RWPE1 (cell line): ENCODE data around the gene PSPC1.
"Not testable (repeated sequence)": the region's sequence is repeated elsewhere in the genome, so short reads cannot be mapped to it uniquely, and the experiment has no call there.

ENCODE experiments used
- CTCF ChIA-PET: fragments of 350-600 bp; sonication (Branson Sonifier 250); formaldehyde crosslinking; extraction: SDS; loops from one replicate; lab custom pipeline; 2021; lab: Yijun Ruan, JAX
- POLR2A ChIA-PET: fragments of 400-600 bp; formaldehyde crosslinking; extraction: SDS; loops from one replicate; lab custom pipeline; 2020; ENCODE audit warnings: antibody characterized with exemption; ENCODE audit not compliant: low non-redundant PET; lab: Yijun Ruan, JAX
- DNase-seq: peaks from one replicate; pipeline ENCODE4 v3.0.0; 2012; ENCODE audit warnings: low spot score
- H3K27ac ChIP-seq: fragments of 450-650 bp; 2 replicates; pipeline ENCODE4 v1.5.1; 2017
- CTCF ChIP-seq: fragments of 450-650 bp; conservative IDR thresholded peaks from 2 replicates; pipeline ENCODE4 v1.5.1; 2017; ENCODE audit warnings: low read depth, mild to moderate bottlenecking

The PSPC1 gene

GRCh38 chr13:19782727-19783682 is at the start of gene PSPC1:
Gene PSPC1 (minus strand): TSS chr13:19782945. CDS start chr13:19782757, 188 bp downstream.
- CTCF ChIA-PET: interaction anchor here (0.5 kb wide), 1 partner anchor 12 kb away, joined by 3 read pairs; no protein-coding TSS in a partner anchor
- H3K27ac ChIP-seq: peak within 1 kb of the TSS; percentile 86
- POLR2A ChIA-PET: not testable (repeated sequence)
- peak; percentile 96 for DNase-seq

- ChIA-PET POLR2A (no interaction called here), CTCF (no interaction called here)
- H3K27ac ChIP-seq: no peak overlapping the region
- no peak for DNase-seq
- no peak for TF ChIP-seq CTCF
Observed at GRCh38 chr13:19822673-19823072, 39.9 kb upstream of the PSPC1 start.

- no peak overlapping the region for H3K27ac ChIP-seq
- POLR2A ChIA-PET: no interaction called here
- CTCF ChIA-PET: interaction anchor here (0.5 to 1.0 kb wide), 2 partner anchors 32 to 37 kb away, joined by 3 read pairs; no protein-coding TSS in a partner anchor
- DNase-seq: no peak
- TF ChIP-seq CTCF: peak; percentile 45
Observed at GRCh38 chr13:19818223-19818842, 35.6 kb upstream of the PSPC1 start.

- CTCF ChIA-PET: interaction anchor here (0.5 to 1.0 kb wide), 2 partner anchors 32 to 36 kb away, joined by 3 read pairs; no protein-coding TSS in a partner anchor
- TF ChIP-seq CTCF: no peak
- no peak overlapping the region for H3K27ac ChIP-seq
- DNase-seq: no peak
- POLR2A ChIA-PET: no interaction called here
Observed at GRCh38 chr13:19817510-19818158, 34.9 kb upstream of the PSPC1 start.

GRCh38 chr13:19817106-19817505 is 34.4 kb upstream of the PSPC1 start:
- POLR2A ChIA-PET: no interaction called here
- H3K27ac ChIP-seq: no peak overlapping the region
- no peak for DNase-seq
- TF ChIP-seq CTCF: no peak
- CTCF ChIA-PET: no interaction called here

GRCh38 chr13:19815842-19816241 is 33.1 kb upstream of the PSPC1 start:
- H3K27ac ChIP-seq, CTCF ChIA-PET, POLR2A ChIA-PET, DNase-seq: not testable (repeated sequence)
